OCI-LY7 (cell line): ENCODE measurements around the gene MTMR4. TPM values are rescaled to one million over a fixed set of nuclear protein-coding genes. Genes with fewer than 3 reads are reported as not detected.

Experiments
- BruUV-seq: library from RNA; stranded (reverse); fragments of 400-500 nt; replicated peaks from 2 replicates; lab custom pipeline; 2021; lab: Mats Ljungman, UMichigan
- CTCF ChIA-PET: fragments of 300-600 bp; sonication (Branson Sonifier 250); formaldehyde crosslinking; loops from one replicate; lab custom pipeline; 2022; ENCODE audit warnings: antibody characterized with exemption; ENCODE audit not compliant: unreplicated experiment; lab: Charles Lee
- POLR2A ChIA-PET: fragments of 300-600 bp; sonication (Branson Sonifier 250); formaldehyde crosslinking; loops from one replicate; lab custom pipeline; 2022; ENCODE audit warnings: antibody characterized with exemption; lab: Charles Lee
- DNase-seq: peaks from one replicate; pipeline ENCODE4 v3.0.0-alpha.2; 2015; ENCODE audit warnings: low spot score
- H2AFZ ChIP-seq: fragments of 200-600 bp; sonication (generic), shearing (Covaris generic); 2 replicates; pipeline ENCODE4 v1.6.1; 2014; ENCODE audit warnings: mild to moderate bottlenecking, antibody characterized with exemption, low read length, moderate library complexity
- H3K27ac ChIP-seq: fragments of 200-600 bp; sonication (generic); 2 replicates; pipeline ENCODE4 v1.5.1; 2014; ENCODE audit warnings: mixed run types, low read depth, mild to moderate bottlenecking, moderate library complexity, low read length, inconsistent platforms; ENCODE audit not compliant: poor library complexity, severe bottlenecking
- H3K36me3 ChIP-seq: fragments of 200-600 bp; sonication (generic); 2 replicates; pipeline ENCODE4 v1.6.1; 2014; ENCODE audit warnings: mild to moderate bottlenecking, antibody characterized with exemption, low read length, moderate library complexity, mixed read lengths; ENCODE audit not compliant: insufficient read depth
- H3K4me1 ChIP-seq: fragments of 200-600 bp; sonication (generic); 2 replicates; pipeline ENCODE4 v1.5.1; 2014; ENCODE audit warnings: mild to moderate bottlenecking, low read length; ENCODE audit not compliant: insufficient read depth, poor library complexity, severe bottlenecking
- H3K4me2 ChIP-seq: fragments of 200-600 bp; sonication (generic); 2 replicates; pipeline ENCODE4 v1.6.1; 2014; ENCODE audit warnings: mild to moderate bottlenecking, low read length
- H3K4me3 ChIP-seq: fragments of 200-600 bp; sonication (generic); 2 replicates; pipeline ENCODE4 v1.5.1; 2014; ENCODE audit warnings: mild to moderate bottlenecking, low read depth, low read length; ENCODE audit not compliant: poor library complexity, severe bottlenecking
- H3K79me2 ChIP-seq: fragments of 200-600 bp; sonication (generic); 2 replicates; pipeline ENCODE4 v1.6.1; 2016; ENCODE audit warnings: low read depth, mild to moderate bottlenecking, low read length, moderate library complexity, mixed read lengths; ENCODE audit not compliant: insufficient read depth
- H3K9me2 ChIP-seq: fragments of 200-600 bp; sonication (generic); 2 replicates; pipeline ENCODE4 v1.6.1; 2016; ENCODE audit warnings: mild to moderate bottlenecking, low read length, mixed read lengths; ENCODE audit not compliant: insufficient read depth
- H3K9me3 ChIP-seq: fragments of 200-600 bp; sonication (generic); 2 replicates; pipeline ENCODE4 v1.6.1; 2014; ENCODE audit warnings: mild to moderate bottlenecking, mixed run types, low read length, mixed read lengths
- H4K20me1 ChIP-seq: fragments of 200-600 bp; sonication (generic); 2 replicates; pipeline ENCODE4 v1.6.1; 2014; ENCODE audit warnings: mild to moderate bottlenecking, antibody characterized with exemption, low read length, moderate library complexity, mixed read lengths; ENCODE audit not compliant: insufficient read depth
- CTCF ChIP-seq: fragments of 200-600 bp; sonication (generic); conservative IDR thresholded peaks from 2 replicates; pipeline ENCODE4 v1.5.1; 2014; ENCODE audit warnings: mild to moderate bottlenecking, antibody characterized with exemption, low read length, moderate library complexity, mixed read lengths
- EZH2phosphoT487 ChIP-seq: fragments of 200-600 bp; sonication (generic); IDR thresholded peaks from 2 replicates; pipeline ENCODE4 v1.6.1; 2018; ENCODE audit warnings: low read depth, borderline replicate concordance, mild to moderate bottlenecking, mixed run types, antibody characterized with exemption, low read length, moderate library complexity, mixed read lengths
- intact Hi-C: fragments of 100-400 bp; cut with micrococcal nuclease; formaldehyde crosslinking; loops from one replicate; pipeline ENCODE4 v1.10.0; 2022; ENCODE audit not compliant: unreplicated experiment
- total RNA-seq, 2 experiments: library from RNA; depleted of rRNA in 1 of 2; stranded (reverse); fragments of >200 nt in 1 of 2; shearing (Covaris generic) in 1 of 2; gene quantifications; 2 replicates each; pipeline ENCODE4 v1.2.3, GENCODE V29; 2014 to 2022

Gene MTMR4
- total RNA-seq, 2 experiments from 2014 or later: 37.0 to 61.1 TPM

GRCh38 chr17:58446086-58446485 lies 68.4 kb downstream of the MTMR4 start:
- no peak overlapping the region for H3K27ac ChIP-seq
- no peak overlapping the region for H2AFZ ChIP-seq
- no peaks in the 10 kb centered on the region for H3K9me2 ChIP-seq
- no peak for TF ChIP-seq EZH2phosphoT487
- no peak for TF ChIP-seq CTCF
- no peak overlapping the region for H3K4me2 ChIP-seq
- no peaks in the 10 kb centered on the region for H3K4me1 ChIP-seq
- H3K36me3 ChIP-seq: no peaks in the 10 kb centered on the region
- ChIA-PET CTCF (interaction anchor here (0.6 kb wide), 1 partner anchor 100 kb away, joined by 3 read pairs; no protein-coding TSS in a partner anchor), POLR2A (no interaction called here)
- H3K4me3 ChIP-seq: no peak overlapping the region
- peaks cover 8% of the 10 kb centered on the region; the same call in 1 of the 2 replicates for H3K9me3 ChIP-seq
- no peaks in the 10 kb centered on the region for H3K79me2 ChIP-seq
- DNase-seq: no peak
- no peaks in the 10 kb centered on the region for H4K20me1 ChIP-seq
- intact Hi-C loops: no loop called here
- BruUV-seq: no TSS peak

Other genes with a start within 250 kb of the MTMR4 start
- gene MPO, start 233.7 kb downstream of the MTMR4 start, total RNA-seq (2014; rRNA removed; shearing (Covaris generic)): not detected in 2 replicates
- gene MPO, start 233.7 kb downstream of the MTMR4 start, total RNA-seq (2022): not detected in 2 replicates
- 24.0 TPM in 2 replicates for gene TSPOAP1, start 185.8 kb downstream of the MTMR4 start, total RNA-seq (2014; rRNA removed; shearing (Covaris generic))
- gene TSPOAP1, start 185.8 kb downstream of the MTMR4 start, total RNA-seq (2022): 50.6 and 54.4 TPM in 2 replicates
- 41.1 and 56.5 TPM in 2 replicates for gene SUPT4H1, start 162.4 kb downstream of the MTMR4 start, total RNA-seq (2014; rRNA removed; shearing (Covaris generic))
- 65.5 and 78.4 TPM in 2 replicates for gene SUPT4H1, start 162.4 kb downstream of the MTMR4 start, total RNA-seq (2022)
- gene RNF43, start 97.1 kb downstream of the MTMR4 start, total RNA-seq (2014; rRNA removed; shearing (Covaris generic)): 0.19 and 0.39 TPM in 2 replicates
- 0.50 and 0.80 TPM in 2 replicates for gene RNF43, start 97.1 kb downstream of the MTMR4 start, total RNA-seq (2022)
- 0.22 TPM in 1 of 2 replicates, not detected in the other for gene HSF5, start 26.2 kb downstream of the MTMR4 start, total RNA-seq (2014; rRNA removed; shearing (Covaris generic))
- not detected in 2 replicates for gene HSF5, start 26.2 kb downstream of the MTMR4 start, total RNA-seq (2022)
- gene TEX14, start 177.4 kb upstream of the MTMR4 start, total RNA-seq (2014; rRNA removed; shearing (Covaris generic)): 0.69 and 0.75 TPM in 2 replicates
- gene TEX14, start 177.4 kb upstream of the MTMR4 start, total RNA-seq (2022): 1.3 and 2.3 TPM in 2 replicates
- gene RAD51C, start 178.0 kb upstream of the MTMR4 start, total RNA-seq (2014; rRNA removed; shearing (Covaris generic)): 51.0 and 69.1 TPM in 2 replicates
- gene RAD51C, start 178.0 kb upstream of the MTMR4 start, total RNA-seq (2022): 96.0 and 118 TPM in 2 replicates
- gene PPM1E, start 241.2 kb upstream of the MTMR4 start, total RNA-seq (2014; rRNA removed; shearing (Covaris generic)): 0.18 and 0.19 TPM in 2 replicates
- 0.40 and 1.1 TPM in 2 replicates for gene PPM1E, start 241.2 kb upstream of the MTMR4 start, total RNA-seq (2022)